HG03439 (cell line): ENCODE measurements around the gene DCDC2C.

Experiments
- ATAC-seq: cut with Tn5 transposase; IDR thresholded peaks from one replicate; pipeline ENCODE4 v1.9.1; 2021; ENCODE audit warnings: mild to moderate bottlenecking, moderate library complexity; ENCODE audit not compliant: unreplicated experiment

DCDC2C gene

GRCh38 chr2:3672861-3673678, 30.3 kb upstream of the DCDC2C start:
- no peak for ATAC-seq

DNA sequence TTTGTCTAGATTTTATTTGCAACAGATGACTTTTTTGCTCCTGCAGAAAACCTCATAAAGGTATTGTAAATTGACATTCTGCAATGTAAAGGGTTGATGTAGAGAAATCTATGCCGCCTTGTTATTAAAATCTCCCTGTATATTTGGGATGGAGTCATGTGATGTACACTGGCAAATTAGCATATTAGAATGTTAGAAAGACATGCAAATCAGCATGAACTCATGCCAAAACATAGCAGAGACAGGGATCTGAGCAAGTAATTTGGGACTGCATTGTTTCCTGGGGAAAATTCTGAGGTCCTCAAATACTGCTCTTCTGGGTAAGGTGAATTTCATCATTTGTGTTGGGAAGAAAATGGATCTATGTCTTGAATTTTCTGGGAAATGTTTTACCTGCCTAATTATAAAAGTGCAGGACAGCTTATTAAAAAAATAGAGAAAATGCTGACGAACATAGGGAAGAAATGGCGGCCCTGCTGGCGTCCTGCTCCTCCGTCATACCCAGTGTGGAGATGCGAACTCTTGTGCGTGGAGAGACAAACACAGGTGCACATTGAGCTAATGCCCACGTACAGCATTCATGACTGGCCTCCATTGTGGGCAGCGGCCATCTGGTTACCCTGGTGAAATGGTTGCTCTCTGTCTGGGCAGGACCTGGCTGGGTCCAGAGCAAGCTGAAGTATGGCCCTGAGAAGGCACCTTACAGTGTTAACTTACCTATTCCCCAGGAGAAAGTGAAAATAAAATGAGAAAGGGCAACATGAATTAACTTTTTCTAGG, 29.1 kb upstream of the DCDC2C start:
- no peak for ATAC-seq

- ATAC-seq: no peak
Measured at GRCh38 chr2:3675687-3676086, 27.7 kb upstream of the DCDC2C start.

- no peak for ATAC-seq
Measured at GRCh38 chr2:3677436-3677835, 25.9 kb upstream of the DCDC2C start.

DNA sequence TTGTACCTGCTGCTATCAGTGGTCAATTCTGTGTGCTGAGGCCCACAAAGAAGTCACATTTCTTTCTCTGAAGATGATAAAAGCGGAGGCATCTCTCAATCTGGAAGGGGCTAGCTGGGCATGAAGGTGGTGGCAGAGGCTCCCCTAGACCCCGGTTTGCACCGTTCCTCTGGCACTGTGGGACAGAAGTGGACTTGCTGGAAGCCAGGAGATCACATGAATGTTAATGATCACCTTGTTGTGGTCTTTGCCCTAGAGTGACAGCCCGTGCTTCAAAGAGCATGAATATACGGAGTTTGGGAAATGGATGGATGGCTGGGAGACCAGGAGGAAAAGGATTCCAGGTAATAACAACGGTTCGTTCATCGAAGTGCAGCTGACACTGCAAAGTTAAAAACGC, 25.2 kb upstream of the DCDC2C start:
- ATAC-seq: no peak

- no peak for ATAC-seq
Measured at GRCh38 chr2:3679180-3679579, 24.2 kb upstream of the DCDC2C start.

DNA sequence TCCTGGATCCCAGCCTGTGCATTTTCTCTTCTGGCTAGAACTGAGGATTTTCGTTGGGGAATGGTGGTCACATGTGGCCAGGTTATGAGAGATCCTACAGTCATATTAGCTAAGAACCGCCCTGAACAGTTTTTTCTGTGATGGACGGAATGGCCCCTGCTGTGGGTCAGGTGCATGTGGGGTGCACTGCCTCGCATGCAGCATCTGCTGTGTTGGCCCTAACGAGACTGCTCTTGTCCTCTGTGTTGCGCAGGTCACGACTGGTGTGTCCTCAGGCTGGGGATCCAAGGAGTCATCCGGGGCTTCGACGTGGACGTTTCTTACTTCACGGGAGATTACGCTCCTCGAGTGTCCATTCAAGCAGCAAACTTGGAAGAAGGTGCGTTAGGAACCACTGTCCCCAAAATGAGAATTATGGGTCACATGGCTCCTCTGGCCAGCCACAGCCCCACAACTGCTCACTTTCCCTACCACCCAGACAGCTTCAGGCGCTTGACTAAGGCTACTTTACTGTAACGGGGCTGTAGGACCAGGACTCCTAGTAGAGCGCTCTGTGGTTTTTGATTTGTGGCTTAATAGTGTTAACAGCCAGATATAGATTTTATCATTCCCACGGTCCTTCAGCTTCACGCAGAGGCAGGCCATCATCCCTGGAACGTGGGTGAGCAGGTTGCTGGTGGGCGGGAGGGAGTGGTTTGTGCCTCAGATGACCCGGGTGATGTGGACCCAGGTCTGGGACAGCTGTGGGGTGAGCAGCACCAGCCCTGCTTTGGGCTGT, 23.6 kb upstream of the DCDC2C start:
- no peak for ATAC-seq

DNA sequence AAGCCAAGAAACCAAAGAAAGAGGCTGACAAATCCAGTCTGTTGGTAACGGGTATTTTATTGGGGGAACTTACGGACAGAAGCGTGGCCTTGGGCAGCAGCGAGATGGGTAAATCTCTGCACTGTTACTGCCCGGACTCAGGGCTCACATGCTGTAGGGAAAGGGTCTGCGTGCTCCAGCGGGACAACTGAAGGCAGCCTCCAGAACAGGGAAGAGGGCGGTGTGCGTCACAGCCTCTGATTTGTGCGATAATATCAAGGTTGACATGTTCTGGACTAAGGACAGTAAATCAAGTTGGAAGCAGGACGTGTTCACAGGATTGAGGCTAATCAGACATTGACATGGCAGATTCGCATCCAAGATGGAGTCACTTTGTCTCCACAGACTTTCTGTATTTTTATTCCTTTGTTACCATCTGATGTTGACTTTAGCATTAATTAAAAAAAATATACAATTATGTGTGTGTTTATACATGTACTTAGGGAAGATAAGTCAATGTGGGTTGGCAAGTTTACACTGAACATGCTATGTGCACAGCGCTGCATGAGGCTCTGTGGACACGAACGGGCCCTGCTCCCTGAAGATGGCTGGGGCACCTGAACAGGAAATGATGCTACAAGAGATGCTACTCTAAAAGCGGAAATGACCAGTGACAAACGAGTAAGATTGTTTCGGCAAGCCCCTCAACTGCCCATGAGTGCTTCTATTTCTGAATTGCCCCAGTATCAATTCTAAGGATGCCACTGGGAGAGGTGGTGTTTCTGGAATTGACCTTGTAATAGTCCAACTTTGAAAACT, 22.6 kb upstream of the DCDC2C start:
- no peak for ATAC-seq

DNA sequence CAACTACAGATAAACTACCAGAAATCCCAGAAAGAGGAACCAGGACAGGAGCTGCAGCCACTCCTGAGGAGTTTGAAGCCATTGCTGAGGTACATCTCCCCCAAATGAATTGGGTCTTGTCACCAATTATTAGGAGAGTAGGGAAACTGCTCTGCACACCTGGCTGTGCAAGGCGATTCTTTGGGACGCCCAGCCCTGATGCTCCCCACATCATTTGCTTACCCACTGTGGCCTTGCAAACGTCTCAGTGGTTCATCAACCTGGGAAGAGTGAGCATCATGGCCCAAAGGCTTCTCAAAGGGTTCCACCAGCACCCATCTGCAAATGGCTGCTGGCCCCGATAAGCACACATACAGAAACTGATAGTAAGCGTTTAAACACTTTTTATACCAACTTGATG, 21.8 kb upstream of the DCDC2C start:
- no peak for ATAC-seq

DNA sequence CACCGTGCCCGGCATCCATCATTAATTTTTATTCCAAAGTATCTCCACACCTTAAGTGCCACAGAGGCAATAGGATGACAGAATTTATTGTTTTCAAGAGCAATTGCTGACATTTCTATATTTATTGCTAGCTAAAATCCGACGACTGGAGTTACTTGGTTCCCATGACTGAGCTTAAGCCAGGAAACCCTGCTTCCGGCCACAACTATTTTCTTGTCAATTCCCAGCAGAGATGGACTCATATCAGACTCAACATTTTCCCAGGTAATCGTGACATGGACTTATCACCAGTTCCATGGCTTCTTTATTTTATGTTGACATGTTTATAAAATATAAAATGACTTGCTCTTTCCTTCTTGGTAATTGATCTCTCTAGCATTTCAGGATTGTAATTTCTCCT, 20.6 kb upstream of the DCDC2C start:
- no peak for ATAC-seq

GRCh38 chr2:3683748-3684454, 19.5 kb upstream of the DCDC2C start:
- no peak for ATAC-seq

DNA sequence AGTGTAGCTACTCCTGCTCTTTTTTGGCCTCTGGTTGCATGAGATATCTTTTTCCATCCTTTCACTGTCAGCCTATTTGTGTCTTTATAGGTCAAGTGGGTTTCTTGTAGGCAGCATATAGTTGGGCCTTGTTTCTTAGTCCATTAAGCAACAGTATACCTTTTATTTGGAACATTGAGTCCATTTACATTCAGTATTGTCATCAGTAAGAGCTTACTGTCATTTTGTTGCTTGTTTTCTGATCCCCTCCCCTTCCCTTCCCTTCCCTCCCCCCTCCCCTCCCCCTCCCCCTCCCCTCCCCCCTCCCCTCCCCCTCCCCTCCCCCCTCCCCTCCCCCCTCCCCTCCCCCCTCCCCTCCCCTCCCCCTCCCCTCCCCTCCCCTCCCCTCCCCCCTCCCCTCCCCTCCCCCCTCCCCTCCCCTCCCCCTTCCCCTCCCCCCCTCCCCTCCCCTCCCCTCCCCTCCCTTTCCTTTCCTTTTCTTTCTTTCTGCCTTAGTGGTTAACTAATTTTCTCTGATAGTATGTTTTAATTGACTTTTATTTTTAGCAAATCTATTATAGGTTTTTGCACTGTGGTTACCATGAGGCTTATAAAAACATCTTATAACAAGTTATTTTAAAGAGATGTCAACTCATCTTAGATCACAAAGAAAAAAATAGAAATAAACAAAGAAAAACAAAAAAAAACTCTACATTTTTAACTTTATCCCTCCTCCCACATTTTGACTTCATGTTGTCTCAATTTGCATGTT, 13.2 kb upstream of the DCDC2C start:
- ATAC-seq: no peak

GRCh38 chr2:3692375-3692774, 11.0 kb upstream of the DCDC2C start:
- ATAC-seq: no peak

DNA sequence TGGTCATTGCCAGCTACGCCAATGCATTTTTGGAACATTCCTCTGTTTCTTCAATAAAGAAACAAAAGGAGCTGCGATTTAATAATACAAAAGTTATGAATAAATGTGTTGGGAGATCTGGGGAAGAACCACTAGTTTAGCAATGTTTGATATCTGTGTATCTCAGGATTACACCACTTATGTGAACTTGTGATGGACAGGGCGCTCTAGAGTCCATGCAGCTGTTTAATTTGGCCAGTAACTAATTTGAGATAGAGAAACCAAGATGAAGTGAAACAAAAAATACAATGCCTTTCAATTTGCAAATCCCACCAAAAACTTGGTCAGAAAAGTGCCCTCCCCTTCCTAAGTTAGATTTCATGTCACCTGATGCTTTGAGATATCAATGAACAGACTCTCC, 6.8 kb upstream of the DCDC2C start:
- ATAC-seq: no peak

DNA sequence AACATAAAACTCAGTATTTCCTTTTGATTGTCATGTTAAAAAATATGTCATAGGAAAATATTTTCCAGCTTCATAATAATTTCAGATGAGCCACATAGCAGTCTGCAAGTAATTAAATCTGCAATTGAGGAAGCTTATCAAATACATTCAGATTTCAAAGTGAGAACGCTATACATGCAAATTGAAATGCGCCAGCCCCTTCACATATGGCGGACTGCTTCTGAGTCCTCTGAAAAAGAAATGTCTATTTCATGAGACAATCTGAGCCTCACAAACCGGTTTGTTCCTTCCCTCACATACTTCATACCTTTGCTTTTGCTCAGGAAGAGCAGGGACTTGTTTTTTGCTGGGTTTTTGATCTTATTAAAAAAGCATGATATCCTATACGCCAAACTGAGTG, 2.3 kb upstream of the DCDC2C start:
- no peak for ATAC-seq

GRCh38 chr2:3703757-3704355, 481 bp downstream of the DCDC2C start:
- no peak for ATAC-seq

GRCh38 chr2:3704692-3705091, 1.3 kb downstream of the DCDC2C start:
- ATAC-seq: no peak

GRCh38 chr2:3705782-3706181, 2.4 kb downstream of the DCDC2C start:
- ATAC-seq: no peak

DNA sequence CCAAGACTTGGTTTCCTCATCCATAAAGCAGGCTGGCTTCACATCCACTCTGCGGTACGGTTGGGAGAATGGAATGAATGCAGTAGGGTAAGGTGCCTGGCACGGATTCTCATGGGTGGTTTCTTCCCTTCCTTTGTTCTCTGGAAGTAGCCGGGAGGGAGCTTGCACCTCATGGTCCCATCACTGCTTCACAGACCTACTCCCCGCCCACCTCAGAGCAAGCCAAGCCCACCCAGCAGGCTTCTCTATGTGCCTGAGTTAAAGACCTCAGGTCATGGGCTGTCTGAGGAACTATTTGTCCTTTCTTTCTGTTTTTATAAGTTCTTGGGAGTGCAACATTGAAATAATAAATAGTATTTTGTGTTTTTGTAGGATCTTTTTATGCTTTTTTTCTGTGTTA, 3.5 kb downstream of the DCDC2C start:
- ATAC-seq: no peak
